ENCODE results near the gene HOXA13.

DNA sequence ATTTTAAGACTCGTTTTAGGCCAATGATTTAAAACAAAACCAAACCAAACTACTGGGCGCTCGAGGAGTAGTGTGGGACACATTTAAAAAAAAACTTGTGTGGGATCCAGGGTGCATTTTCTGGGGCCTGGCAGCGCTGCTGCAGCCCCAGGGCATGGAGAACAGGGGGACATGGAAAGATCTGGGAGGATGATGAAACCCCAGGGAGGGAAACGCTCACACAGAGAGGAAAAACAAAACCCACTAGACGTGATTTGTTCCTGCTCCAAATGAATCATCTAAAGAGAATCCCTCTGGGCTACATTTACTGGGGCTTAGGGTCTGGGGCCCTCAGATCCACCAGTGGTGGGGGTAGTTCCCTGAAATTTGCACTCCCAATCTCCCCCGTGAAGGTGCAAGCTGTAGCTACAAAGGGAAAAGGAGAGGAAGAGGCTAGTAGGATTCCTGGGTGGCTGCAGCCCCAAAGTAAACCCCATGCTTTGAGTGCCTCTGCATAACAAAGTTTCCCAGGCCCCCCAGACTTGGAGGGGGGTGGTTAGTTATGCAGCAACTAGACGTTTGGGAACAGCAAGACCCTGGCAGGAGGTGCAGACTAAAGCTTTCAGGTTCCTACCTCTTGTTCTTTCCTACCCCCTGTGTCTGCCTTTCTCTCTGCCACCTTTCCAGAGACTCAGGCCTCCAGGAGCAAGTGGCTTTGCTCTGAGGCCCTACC is 14.5 kb upstream of the HOXA13 start:
- TF ChIP-seq, protein P1, sequence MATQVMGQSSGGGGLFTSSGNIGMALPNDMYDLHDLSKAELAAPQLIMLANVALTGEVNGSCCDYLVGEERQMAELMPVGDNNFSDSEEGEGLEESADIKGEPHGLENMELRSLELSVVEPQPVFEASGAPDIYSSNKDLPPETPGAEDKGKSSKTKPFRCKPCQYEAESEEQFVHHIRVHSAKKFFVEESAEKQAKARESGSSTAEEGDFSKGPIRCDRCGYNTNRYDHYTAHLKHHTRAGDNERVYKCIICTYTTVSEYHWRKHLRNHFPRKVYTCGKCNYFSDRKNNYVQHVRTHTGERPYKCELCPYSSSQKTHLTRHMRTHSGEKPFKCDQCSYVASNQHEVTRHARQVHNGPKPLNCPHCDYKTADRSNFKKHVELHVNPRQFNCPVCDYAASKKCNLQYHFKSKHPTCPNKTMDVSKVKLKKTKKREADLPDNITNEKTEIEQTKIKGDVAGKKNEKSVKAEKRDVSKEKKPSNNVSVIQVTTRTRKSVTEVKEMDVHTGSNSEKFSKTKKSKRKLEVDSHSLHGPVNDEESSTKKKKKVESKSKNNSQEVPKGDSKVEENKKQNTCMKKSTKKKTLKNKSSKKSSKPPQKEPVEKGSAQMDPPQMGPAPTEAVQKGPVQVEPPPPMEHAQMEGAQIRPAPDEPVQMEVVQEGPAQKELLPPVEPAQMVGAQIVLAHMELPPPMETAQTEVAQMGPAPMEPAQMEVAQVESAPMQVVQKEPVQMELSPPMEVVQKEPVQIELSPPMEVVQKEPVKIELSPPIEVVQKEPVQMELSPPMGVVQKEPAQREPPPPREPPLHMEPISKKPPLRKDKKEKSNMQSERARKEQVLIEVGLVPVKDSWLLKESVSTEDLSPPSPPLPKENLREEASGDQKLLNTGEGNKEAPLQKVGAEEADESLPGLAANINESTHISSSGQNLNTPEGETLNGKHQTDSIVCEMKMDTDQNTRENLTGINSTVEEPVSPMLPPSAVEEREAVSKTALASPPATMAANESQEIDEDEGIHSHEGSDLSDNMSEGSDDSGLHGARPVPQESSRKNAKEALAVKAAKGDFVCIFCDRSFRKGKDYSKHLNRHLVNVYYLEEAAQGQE (IDR thresholded peaks at IDR 0.05; ENCODE audit: unreplicated experiment) = no peak
- TF ChIP-seq EZH2 (IDR thresholded peaks at IDR 0.05; ENCODE audit: low read depth, unreplicated experiment) (peak; percentile 91), CTCF (conservative IDR thresholded peaks at IDR 0.05; ENCODE audit: low read depth in 2 of 2) (no peak), EZH2phosphoT487 (IDR thresholded peaks at IDR 0.05; ENCODE audit: unreplicated experiment) (no peak), POLR2AphosphoS5 (IDR thresholded peaks at IDR 0.05; ENCODE audit: low read depth) (no peak), JUNB (IDR thresholded peaks at IDR 0.05; ENCODE audit: unreplicated experiment) (no peak), CREB1 (CRISPR knock-in tag; IDR thresholded peaks at IDR 0.05; ENCODE audit: low read depth) (no peak), NANOG (IDR thresholded peaks at IDR 0.05; ENCODE audit: borderline replicate concordance) (no peak), ZNF114 (CRISPR knock-in tag; IDR thresholded peaks at IDR 0.05) (no peak), ETS1 (IDR thresholded peaks at IDR 0.05) (no peak), STAT1 (IDR thresholded peaks at IDR 0.05; ENCODE audit: unreplicated experiment) (no peak), ZNF462 (CRISPR knock-in tag; IDR thresholded peaks at IDR 0.05) (no peak)

Measured in GM23338 (cell line).